Measurements from ENCODE around the gene GHRH. TPM values are rescaled to one million over a fixed set of nuclear protein-coding genes. Genes with fewer than 3 reads are reported as not detected.

Gene GHRH
- total RNA-seq, 1 experiment from 2014 or later: not detected

GRCh38 chr20:37290158-37290810, 28.7 kb upstream of the GHRH start:
- DNase-seq (ENCODE audit: low spot score): no peak

GRCh38 chr20:37288091-37288490, 26.5 kb upstream of the GHRH start:
- no peak for DNase-seq (ENCODE audit: low spot score)

DNA sequence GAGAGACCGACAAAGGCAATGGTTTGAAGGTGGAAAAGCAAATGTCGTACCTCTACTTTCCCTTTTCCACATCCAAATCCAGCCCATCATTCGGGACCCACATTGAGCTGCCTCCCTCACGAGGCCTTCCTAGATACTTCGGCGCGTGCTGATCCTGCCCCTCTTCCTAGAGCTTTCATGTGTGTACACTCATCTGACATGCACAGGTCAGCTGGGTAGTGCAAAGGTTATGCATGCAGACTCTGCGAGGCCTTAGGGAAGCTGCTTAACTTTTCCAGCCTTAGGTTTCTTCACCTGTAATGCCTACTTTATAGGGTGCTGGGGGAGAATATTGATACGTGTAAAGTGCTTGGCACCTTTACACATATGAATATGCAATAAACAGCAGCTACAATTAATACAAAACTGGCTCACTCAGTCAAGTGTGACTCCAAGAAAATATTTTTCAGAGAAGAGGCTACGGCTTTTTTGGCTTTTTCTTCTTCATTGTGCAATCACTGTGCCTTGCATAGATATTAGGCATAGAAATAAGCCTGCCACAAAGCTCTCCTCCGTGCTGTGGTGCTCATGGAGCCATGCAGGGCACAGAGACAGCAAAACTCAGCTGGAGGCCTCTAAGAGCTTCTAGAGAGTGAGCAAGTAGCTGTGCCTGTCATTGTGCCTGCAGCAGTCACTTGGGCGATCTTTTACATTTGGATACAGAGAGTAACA, 24.2 kb upstream of the GHRH start:
- DNase-seq (ENCODE audit: low spot score): no peak

DNA sequence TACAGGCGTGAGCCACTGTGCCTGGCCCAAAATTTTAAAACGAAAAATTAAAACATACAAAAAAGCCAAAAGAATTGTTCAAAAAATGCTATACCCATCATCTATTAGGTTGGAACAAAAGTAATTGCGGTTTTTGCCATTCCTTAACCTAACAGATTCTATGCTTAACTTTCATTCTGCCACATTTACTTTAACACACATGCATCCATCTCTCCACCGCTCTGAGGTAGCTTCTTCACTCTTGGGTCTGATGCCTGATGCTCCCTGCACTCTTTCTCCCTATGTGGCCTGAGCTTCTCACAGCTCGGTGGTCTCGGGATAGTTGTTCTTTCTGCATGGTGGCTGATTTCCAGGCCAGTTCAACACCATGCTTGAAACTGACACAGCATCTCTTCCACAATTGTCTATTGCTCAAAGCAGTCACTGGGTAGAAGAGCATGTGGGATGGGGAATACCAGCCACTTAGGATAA, 23.1 kb upstream of the GHRH start:
- DNase-seq (ENCODE audit: low spot score): no peak

DNA sequence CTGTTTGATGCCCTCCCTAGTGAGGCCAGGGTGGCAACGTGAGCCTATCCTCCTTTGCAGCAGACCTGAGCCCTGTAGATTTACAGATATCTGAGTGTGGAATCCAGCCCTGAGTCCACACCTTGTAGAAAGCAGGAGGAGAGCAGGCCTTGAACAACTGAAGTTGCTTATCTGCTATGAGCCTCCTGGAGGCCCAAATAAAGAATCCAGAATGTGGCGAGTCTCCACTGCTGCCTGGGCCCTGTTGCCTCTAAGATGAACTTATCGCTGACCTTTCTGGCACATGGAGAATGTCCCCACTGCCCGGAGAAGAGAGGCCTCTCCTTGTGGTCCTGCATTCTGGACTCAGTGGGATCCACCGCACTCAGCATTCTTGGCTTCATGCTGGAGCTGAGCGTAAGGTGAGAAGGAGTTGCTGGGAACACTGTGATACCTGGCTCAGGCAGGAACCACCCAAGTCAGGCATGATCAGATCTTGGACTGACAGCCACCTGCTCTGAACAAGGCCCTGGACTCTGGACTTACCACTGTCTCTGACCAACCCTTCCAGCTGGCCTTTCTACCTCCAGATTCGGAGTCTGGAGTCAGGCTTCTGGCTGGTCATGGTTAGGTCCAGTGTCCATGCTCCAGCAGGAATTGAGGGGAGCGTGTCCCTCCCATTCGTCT, 22.0 kb upstream of the GHRH start:
- DNase-seq (ENCODE audit: low spot score): peak; percentile 76

- peak; percentile 60 for DNase-seq (ENCODE audit: low spot score)
Observed at GRCh38 chr20:37282556-37282955, 20.9 kb upstream of the GHRH start.

GRCh38 chr20:37280403-37280802, 18.8 kb upstream of the GHRH start:
- DNase-seq (ENCODE audit: low spot score): no peak

- DNase-seq (ENCODE audit: low spot score): no peak
Observed at GRCh38 chr20:37279820-37280219, 18.2 kb upstream of the GHRH start.

- no peak for DNase-seq (ENCODE audit: low spot score)
Observed at GRCh38 chr20:37278966-37279590, 17.5 kb upstream of the GHRH start.

DNA sequence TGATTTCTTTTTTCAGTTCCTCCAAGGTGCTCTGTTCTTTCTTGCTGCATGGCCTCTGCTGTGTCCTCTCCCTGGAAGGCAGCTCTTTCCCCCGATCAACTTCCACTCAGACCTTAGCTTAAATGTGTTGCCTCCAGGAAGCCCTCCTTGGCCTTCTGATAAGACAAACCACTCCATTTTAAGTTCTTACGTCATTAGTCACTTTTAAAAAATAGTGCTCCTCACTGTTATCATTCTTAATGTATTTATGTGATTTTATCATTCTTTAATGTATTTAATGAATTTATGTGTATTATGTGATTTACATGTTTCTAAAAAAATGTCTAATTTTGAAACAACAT, 15.6 kb upstream of the GHRH start:
- no peak for DNase-seq (ENCODE audit: low spot score)

- DNase-seq (ENCODE audit: low spot score): peak; percentile 61
Observed at GRCh38 chr20:37276494-37277252, 15.1 kb upstream of the GHRH start.

- DNase-seq (ENCODE audit: low spot score): no peak
Observed at GRCh38 chr20:37274851-37275524, 13.4 kb upstream of the GHRH start.

DNA sequence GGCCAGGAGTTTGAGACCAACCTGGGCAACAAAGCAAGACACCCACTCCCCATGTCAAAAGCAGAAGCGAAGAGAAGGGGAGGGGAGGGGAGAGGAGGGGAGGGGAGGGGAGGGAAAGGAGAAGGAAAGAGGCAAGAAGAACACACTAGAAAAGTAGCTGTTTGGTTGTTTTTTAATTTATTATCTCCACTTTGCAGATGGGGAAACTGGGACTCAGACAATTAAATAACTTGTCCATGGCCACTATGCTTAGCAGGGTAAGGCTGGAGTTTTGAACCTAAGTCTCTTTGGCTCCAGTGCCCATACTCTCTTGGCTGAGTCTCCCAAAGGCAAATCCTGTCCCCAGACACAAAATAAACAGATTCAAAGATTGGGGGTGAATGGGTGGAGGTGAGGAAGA, 12.4 kb upstream of the GHRH start:
- no peak for DNase-seq (ENCODE audit: low spot score)

GRCh38 chr20:37271421-37271768, 9.8 kb upstream of the GHRH start:
- no peak for DNase-seq (ENCODE audit: low spot score)

DNA sequence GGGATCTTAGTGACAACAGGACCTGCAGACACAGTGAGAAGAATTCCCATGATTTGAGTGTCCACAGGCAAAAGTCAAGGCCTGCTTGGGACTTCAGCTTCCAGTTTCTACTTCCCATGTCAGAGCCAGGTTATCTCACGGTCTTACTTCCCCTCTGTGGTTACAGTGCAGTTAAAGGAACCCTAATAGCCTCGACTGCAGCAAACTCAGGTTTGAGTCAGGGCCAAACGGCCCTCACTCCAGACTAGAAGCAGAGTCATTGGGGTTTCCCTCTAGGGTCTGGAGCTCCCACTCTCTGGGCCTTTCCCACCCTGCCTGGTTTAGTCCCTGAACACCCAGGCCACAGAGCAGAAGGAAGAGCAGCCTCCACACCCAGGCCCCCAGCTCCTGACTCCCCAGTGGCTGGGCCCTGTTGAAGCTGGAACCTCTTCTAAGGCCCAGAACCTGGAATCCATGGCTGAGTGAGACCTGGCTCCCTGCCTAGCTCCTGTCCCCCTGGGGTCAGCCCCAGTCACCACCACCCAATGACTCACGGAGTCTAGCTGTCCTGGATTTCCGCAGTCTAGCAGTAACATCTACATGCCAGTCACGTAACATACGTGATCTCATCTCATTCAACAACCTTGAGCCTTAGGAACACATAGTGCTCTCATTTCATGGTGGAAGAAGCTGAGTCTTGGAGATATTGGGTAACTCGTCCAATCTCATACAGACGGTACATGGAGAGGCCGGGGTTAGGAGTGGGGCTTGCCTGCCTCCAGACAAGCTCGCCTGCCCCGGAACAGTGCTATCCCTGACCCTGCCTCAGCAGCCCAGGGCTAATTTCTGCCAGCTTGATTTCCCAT, 9.2 kb upstream of the GHRH start:
- DNase-seq (ENCODE audit: low spot score): no peak

- DNase-seq (ENCODE audit: low spot score): no peak
Observed at GRCh38 chr20:37267667-37268313, 6.2 kb upstream of the GHRH start.

DNA sequence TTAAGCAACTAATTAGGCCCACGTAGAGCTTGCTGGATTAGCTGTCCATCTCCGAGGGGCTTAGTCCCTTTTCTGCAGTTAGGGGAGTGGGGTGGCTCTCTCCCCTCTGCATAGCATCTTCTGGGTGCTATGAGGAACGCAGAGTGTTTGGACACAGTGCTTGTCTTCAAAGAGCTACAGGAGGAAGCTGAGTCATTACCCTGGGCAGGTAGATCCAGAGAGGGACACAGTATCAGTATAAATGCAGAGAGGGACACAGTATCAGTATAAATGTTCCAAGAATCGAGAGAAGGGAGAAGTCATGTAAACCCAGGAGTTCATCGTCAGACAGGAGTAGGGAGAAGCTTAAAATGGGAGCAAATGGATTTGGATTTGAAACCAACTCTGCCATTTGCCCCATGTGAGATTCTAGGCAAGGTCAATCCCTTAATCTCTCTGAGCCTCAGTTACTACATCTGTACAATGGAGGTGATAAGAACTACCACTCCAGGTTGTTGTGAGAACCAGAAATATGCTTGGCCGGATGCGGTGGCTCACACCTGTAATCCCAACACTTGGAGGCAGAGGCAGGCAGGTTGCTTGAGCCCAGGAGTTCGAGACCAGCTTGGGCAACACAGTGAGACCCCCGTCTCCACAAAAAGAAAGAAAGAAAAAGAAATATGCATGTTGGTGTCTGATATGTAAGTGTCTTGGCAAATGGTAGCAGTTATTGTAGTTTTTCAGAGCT, 5.5 kb upstream of the GHRH start:
- no peak for DNase-seq (ENCODE audit: low spot score)

DNA sequence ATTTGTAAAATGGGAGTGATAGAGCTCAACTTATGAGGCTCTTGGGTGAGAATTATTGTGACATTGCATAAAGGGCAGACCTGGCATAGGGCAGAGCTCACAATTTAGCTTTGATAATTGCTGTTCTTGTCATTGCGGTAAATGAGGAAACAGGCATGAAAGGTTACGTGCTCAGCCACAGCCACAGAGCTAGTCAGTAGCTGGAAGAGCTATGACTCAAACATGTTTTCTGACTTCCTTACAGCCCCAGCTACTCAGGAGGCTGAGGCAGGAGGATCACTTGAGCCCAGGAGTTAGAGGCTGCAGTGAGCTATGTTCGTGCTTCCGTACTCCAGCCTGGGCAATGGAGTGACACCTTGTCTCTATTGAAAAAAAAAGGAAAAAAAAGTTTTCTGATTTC, 3.5 kb upstream of the GHRH start:
- DNase-seq (ENCODE audit: low spot score): no peak

DNA sequence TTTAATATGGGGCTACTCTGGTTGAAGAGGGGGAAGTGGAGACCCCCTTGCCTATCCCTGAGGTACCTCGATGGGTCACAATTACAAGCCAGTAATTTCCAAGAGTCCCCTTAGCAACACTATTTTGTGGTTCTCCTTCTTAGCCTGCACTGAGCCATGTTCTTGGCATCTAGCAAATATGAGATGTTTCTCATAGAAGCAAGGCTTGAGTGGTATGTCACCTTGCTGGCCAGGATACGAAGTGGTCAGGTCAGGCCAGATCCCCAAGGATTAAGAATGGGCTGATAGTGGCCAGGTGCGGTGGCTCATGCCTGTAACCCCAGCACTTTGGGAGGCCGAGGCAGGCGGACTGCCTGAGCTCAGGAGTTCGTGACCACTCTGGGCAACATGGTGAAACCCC, 2.1 kb upstream of the GHRH start:
- DNase-seq (ENCODE audit: low spot score): no peak

All from HT-29 (cell line).